GM12878 (cell line): ENCODE data around the gene NECTIN1.

ENCODE experiments used
- CTCF ChIP-seq, 3 experiments: IDR thresholded peaks in 2 of 3; conservative IDR thresholded peaks in 1 of 3; 2 replicates each; pipeline ENCODE4 v1.5.1; 2011; ENCODE audit warnings: low read depth in 3 of 3, low read length in 3 of 3, mild to moderate bottlenecking in 3 of 3, control low read depth in 2 of 3, moderate library complexity in 2 of 3, inconsistent platforms in 1 of 3, mixed read lengths in 1 of 3; ENCODE audit not compliant: control insufficient read depth in 2 of 3, insufficient read depth in 1 of 3; ENCODE audit errors: extremely low read depth in 1 of 3
- IRF4 ChIP-seq: IDR thresholded peaks from 2 replicates; pipeline ENCODE4 v1.6.1; 2011; ENCODE audit warnings: low read depth, low read length
- JUND ChIP-seq: IDR thresholded peaks from 2 replicates; pipeline ENCODE4 v1.6.1; 2012; ENCODE audit warnings: low read depth, mild to moderate bottlenecking, low read length, improper control_type of control experiment, moderate library complexity
- KDM1A ChIP-seq: fragments of 200-600 bp; sonication (generic); IDR thresholded peaks from 2 replicates; pipeline ENCODE4 v1.6.1; 2016; ENCODE audit warnings: borderline replicate concordance
- POLR2A ChIP-seq: IDR thresholded peaks from 2 replicates; pipeline ENCODE4 v1.6.1; 2011; ENCODE audit warnings: low read depth, mild to moderate bottlenecking, low read length
- YY1 ChIP-seq: IDR thresholded peaks from 2 replicates; pipeline ENCODE4 v1.6.1; 2011; ENCODE audit warnings: low read depth, mild to moderate bottlenecking, low read length

- TF ChIP-seq KDM1A, result no peak
- no peak for TF ChIP-seq IRF4
- TF ChIP-seq YY1, result no peak
- no peak for TF ChIP-seq JUND
- no peak for TF ChIP-seq POLR2A
- no peak for TF ChIP-seq CTCF (IDR thresholded peaks at IDR 0.05 in 2 of 3, conservative IDR thresholded peaks at IDR 0.05 in 1 of 3; ENCODE audit: control insufficient read depth in 2 of 3, extremely low read depth in 1 of 3, insufficient read depth in 1 of 3, low read depth in 3 of 3, low read length in 3 of 3)
Observed at GRCh38 chr11:119706887-119707286, 22.1 kb downstream of the NECTIN1 start.
